ENCODE results near the gene NAV2.

- TF ChIP-seq CTCF (optimal IDR thresholded peaks at IDR 0.05 in 1 of 3, IDR thresholded peaks at IDR 0.05 in 1 of 3, conservative IDR thresholded peaks at IDR 0.05 in 1 of 3; ENCODE audit: extremely low read depth in 1 of 3, insufficient read depth in 2 of 3, low read length in 3 of 3) (no peak), EZH2 (IDR thresholded peaks at IDR 0.05; ENCODE audit: low read length) (no peak)
These were observed 404.2 kb downstream of the NAV2 start for GRCh38 chr11:20116825-20117224.
